Daoy (cell line): ENCODE data around the gene CUL7. TPM values are rescaled to one million over a fixed set of nuclear protein-coding genes. Genes with fewer than 3 reads are reported as not detected.
"Not testable (repeated sequence)": the region's sequence is repeated elsewhere in the genome, so short reads cannot be mapped to it uniquely, and the experiment has no call there.

Experiments used
- DNase-seq: peaks from one replicate; pipeline ENCODE4 v3.0.0-alpha.2; 2015; ENCODE audit warnings: low read depth
- total RNA-seq: library from RNA; depleted of rRNA; stranded (reverse); fragments of >200 nt; shearing (Covaris generic); gene quantifications from 2 replicates; pipeline ENCODE4 v1.2.3, GENCODE V29; 2014; rRNA removed

The CUL7 gene
- total RNA-seq, 1 experiment from 2014 or later: 24.2 TPM

DNA sequence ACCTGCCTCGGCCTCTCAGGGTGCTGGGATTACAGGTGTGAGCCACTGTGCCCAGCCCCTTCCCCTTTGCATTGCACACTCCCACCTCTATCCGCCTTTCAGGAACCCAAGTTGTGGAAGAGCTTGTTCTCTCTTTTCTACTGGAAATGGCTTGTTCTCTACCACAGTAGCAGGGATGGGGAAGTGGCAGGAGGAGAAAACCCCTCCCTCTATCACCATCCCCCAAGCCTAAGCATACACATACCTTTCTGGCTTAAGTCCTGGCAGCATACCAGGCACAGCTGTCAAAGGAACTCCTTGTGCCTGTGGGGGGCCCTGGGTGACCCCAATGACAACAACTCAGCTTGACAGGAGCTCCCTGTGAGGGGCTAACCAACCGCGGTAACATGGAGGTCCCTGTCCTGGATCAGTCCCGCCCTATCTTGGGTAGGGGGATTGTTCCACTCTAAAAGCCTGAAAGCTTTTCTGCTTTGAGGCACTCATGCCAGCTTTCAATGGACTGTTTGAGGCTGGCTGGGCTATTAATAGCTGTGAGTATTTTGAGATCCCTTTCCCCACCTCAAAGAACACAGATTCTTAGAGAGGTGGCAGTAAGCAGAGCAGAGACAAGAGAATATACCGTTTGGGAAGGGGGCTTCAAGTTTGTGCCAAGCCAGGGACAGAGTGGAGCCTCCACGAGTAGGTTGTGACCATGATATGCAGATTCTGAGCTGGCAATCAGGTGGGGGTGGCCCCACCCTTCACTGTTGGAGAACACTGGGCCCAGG lies 37.3 kb downstream of the CUL7 start:
- no peak for DNase-seq

GRCh38 chr6:43014434-43014909 lies 39.2 kb downstream of the CUL7 start:
- no peak for DNase-seq

- DNase-seq: peak; percentile 100
Observed at GRCh38 chr6:43013843-43014433, 39.7 kb downstream of the CUL7 start, which contains the start of the genes KLHDC3 and MEA1. TSS of gene KLHDC3 (plus strand) at chr6:43014249. CDS start at chr6:43017193, 2,944 bp downstream. TSS of gene MEA1 (minus strand) at chr6:43013946. CDS start at chr6:43013813, 133 bp downstream.

DNA sequence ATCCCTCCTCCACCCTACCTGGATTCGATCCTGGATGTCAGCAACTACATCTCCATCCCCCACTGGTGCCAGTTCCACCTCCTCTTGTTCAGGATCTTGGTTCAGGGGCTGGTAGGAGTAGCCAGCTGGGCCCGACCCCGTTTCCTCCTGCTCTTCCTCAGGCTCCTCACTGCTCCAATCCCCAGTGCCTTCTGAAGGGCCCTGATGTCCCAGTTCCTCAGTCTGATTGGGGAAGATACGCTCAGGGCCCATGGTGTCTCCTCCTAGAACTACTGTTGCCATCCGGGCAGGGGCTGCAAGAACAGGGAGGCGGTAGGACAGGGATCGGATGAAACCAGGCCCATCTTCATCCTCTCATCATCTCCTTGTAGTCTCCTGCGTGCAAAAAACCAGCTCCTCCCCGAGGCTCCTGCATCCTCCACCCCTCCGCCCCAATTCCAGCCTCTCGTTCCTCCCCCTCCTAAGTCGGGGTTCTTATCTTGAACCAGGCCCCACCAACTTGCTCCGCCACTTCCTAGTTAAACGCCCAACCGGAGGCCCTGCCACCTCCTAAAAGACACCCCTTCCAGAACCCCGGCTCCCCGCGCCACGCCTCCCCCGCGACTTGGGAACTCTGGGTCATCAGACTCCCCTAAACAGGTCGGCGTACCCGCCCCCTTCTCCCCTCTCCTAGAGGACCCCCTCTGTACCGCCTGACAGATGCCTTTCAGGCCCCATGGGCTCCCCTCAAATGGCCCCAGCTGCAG lies 40.4 kb downstream of the CUL7 start:
- DNase-seq: no peak

DNA sequence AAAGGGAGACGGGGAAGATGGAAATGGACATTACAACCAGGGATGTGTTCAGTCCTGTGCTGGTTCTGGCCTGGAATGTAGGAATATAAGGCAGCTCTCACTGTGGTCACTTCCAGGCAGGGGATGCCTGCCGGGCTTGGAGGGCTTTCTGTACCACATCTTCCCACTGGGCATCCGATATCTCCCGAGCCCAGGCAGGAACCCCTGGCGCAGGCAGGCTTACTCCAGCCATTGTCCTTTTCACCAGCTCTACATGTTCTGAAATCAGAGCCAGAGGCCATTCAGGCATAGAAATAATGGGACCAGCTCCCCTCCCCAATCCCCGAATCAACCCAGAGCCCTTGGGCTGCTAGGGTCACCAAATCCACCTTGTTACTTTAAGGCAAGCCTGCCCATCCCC lies 41.3 kb downstream of the CUL7 start:
- no peak for DNase-seq

- DNase-seq: no peak
Observed at GRCh38 chr6:43011207-43011606, 42.4 kb downstream of the CUL7 start.

- peak; percentile 31 for DNase-seq
Observed at GRCh38 chr6:43009124-43009523, 44.5 kb downstream of the CUL7 start.

DNA sequence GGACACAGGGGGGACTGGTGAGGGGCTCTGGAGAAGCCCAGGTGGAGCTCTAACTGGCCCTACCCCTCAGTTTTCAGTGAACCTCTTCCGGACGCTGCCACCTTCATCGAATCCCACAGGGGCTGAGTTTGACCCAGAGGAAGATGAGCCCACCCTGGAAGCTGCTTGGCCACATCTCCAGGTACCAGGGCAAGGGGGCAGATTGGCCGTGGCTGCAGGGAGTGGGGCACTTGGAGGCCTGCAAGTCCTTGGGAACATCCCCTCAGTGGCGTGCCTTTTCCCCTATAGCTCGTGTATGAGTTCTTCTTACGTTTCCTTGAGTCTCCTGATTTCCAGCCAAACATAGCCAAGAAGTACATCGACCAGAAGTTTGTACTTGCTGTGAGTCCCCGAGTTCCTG lies 46.5 kb downstream of the CUL7 start:
- DNase-seq: no peak

- DNase-seq: no peak
Observed at GRCh38 chr6:43006251-43006650, 47.4 kb downstream of the CUL7 start.

DNA sequence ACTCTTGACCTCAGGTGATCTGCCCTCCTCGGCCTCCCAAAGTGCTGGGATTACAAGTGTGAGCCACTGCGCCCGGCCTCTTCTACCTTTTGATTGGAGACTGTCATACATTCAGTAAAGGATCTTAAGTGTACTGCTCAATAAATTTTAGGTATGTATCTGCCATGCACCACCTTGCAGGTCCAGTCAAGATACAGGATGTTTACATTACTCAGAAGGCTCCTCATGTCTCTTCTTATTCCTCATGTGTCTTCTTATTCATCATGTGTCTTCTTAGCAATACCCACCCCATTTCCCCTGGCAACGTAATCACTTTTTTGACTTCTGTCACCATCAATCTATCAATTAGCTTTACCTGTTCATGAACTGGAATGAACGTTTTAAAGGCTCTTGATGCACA lies 47.8 kb downstream of the CUL7 start:
- DNase-seq: no peak

DNA sequence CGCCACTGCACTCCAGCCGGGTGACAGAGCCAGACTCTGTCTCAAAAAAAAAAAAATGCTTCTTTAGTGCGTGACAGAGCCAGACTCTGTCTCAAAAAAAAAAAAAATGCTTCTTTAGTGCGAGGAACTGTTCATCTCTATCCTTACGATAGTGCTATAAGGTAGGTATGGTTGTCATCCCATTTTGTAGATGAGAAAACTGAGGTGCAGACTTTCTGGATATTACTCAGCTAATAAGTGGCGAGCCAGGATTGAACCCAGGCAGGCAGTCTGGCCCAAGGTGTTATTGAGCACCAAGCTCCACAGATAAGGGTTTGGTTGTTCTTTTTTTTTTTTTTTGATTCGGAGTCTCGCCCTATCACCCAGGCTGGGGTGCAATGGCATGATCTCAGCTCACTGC lies 51.8 kb downstream of the CUL7 start:
- DNase-seq: no peak

- DNase-seq: not testable (repeated sequence)
Observed at GRCh38 chr6:42998205-42998604, 55.4 kb downstream of the CUL7 start.

DNA sequence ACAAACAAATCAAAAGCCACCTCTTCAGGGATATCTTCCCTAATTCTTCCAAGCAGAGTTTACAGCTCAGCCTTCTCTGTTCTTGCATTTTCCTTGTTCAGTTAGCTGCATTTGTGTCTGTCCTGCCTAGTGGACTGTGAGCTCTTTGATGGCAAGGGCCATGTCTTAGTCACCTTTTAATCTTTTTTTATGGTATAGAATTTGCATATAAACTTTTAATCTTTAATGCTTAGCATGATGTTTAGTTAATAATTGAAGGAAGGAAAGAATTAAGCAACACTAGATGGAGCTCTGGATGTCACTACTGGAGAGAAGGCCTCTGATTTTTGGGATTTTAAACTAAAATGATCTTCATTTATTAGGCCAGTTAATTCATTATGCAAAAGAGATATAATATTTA lies 57.1 kb downstream of the CUL7 start:
- DNase-seq: no peak

DNA sequence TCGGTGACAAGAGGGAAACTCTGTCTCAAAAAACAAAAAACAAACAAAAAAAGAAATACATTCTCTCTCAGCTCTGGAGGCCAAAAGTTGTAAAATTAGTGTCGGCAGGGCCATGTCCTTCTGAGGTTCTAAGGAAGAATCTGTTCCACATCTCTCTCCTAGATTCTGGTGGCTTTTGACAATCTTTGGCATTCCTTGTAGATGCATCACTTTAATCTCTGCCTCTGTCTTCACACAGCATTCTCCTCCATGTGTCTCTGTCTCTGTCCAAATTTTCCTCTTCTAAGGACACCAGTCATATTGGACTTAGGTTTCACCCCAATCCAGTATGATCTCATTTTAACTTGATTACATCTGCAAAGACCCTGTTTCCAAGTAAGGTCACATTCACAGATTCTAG lies 60.2 kb downstream of the CUL7 start:
- DNase-seq: no peak

GRCh38 chr6:42989923-42990322 lies 63.7 kb downstream of the CUL7 start:
- no peak for DNase-seq

DNA sequence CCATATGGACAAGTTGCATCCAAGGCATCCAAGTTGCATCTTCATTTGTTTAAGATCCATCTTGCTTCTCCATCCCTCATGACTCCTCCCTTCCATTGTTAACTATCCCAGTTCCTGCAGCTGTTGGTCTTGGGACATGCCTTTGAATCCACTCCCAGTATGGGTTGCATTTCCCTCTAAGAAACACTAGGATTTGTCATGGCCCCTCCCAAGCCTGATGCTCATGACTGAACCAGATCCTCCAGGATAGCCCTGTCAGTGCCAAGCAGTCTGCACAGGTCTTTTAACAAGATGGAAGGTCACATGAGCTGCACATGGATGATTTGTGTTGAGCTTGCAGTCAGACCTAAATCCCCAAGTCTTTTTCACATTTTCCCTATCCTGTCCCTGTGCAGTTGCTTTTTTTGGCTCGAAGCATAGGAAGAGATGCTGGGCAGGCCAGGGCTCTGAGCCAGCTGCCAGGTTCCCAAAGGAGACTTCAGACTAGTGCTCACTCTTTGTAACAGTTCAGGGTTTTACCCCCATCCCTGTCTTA lies 65.1 kb downstream of the CUL7 start:
- DNase-seq: no peak

Other genes starting within 250 kb of the CUL7 start
- gene RPL7L1, start 174.2 kb downstream of the CUL7 start, total RNA-seq: 285 and 307 TPM in 2 replicates
- gene PTCRA, start 137.8 kb downstream of the CUL7 start, total RNA-seq: not detected in 2 replicates
- gene CNPY3, start 124.4 kb downstream of the CUL7 start, total RNA-seq: 33.4 and 45.0 TPM in 2 replicates
- gene GNMT, start 93.1 kb downstream of the CUL7 start, total RNA-seq: 1.5 TPM in 1 of 2 replicates, not detected in the other
- 74.1 and 88.3 TPM in 2 replicates for gene PEX6, start 74.7 kb downstream of the CUL7 start, total RNA-seq
- gene PPP2R5D, start 69.3 kb downstream of the CUL7 start, total RNA-seq: 63.0 and 73.4 TPM in 2 replicates
- 149 and 167 TPM in 2 replicates for gene MEA1, start 39.9 kb downstream of the CUL7 start, total RNA-seq
- gene KLHDC3, start 39.6 kb downstream of the CUL7 start, total RNA-seq: 80.9 and 93.8 TPM in 2 replicates
- gene RRP36, start 32.2 kb downstream of the CUL7 start, total RNA-seq: 188 and 208 TPM in 2 replicates
- 51.3 and 57.0 TPM in 2 replicates for gene MRPL2, start 5.6 kb upstream of the CUL7 start, total RNA-seq
- 14.8 and 18.9 TPM in 2 replicates for gene KLC4, start 5.8 kb upstream of the CUL7 start, total RNA-seq
- 59.8 and 61.8 TPM in 2 replicates for gene PTK7, start 22.5 kb upstream of the CUL7 start, total RNA-seq
- gene SRF, start 117.4 kb upstream of the CUL7 start, total RNA-seq: 25.7 and 27.4 TPM in 2 replicates
- gene CUL9, start 128.3 kb upstream of the CUL7 start, total RNA-seq: 23.7 and 26.9 TPM in 2 replicates
- 57.3 and 66.3 TPM in 2 replicates for gene DNPH1, start 175.6 kb upstream of the CUL7 start, total RNA-seq
- 0.30 TPM in 1 of 2 replicates, not detected in the other for gene TTBK1, start 189.6 kb upstream of the CUL7 start, total RNA-seq
- not detected in 2 replicates for gene SLC22A7, start 244.4 kb upstream of the CUL7 start, total RNA-seq